Heart left ventricle (tissue), 16 donors: Measurements from ENCODE around the gene ZNF674. TPM values are rescaled to one million over a fixed set of nuclear protein-coding genes. Genes with fewer than 3 reads are reported as not detected.
"Not testable (repeated sequence)": the region's sequence is repeated elsewhere in the genome, so short reads cannot be mapped to it uniquely, and the experiment has no call there.

Source experiments
- ATAC-seq, 4 donors: fragments of 200-7000 bp; cut with Tn5 transposase; one replicate each; pipeline ENCODE4 v1.9.1; 2020 to 2022; ENCODE audit warnings: moderate library complexity in 4 of 4, mild to moderate bottlenecking in 3 of 4, moderate number of reproducible peaks in 1 of 4
- DNase-seq, 5 donors: peaks; one replicate each; pipeline ENCODE4 v3.0.0-alpha.2; 2020
- H3K27ac ChIP-seq, 12 donors: fragments of 200-600 bp; sonication (generic) in 4 of 12; one replicate each; pipeline versions ENCODE4 v1.5.0 to v1.8.0; 2016 to 2022; ENCODE audit warnings: mild to moderate bottlenecking in 2 of 12
- H3K27me3 ChIP-seq, 9 donors: fragments of 200-600 bp; sonication (generic) in 2 of 9; one replicate each; pipeline versions ENCODE4 v1.5.1 to v1.8.0; 2016 to 2022; ENCODE audit warnings: mild to moderate bottlenecking in 3 of 9
- H3K36me3 ChIP-seq, 9 donors: fragments of 200-600 bp; sonication (generic) in 2 of 9; one replicate each; pipeline versions ENCODE4 v1.5.0 to v1.8.0; 2018 to 2022; ENCODE audit warnings: mild to moderate bottlenecking in 2 of 9
- H3K4me1 ChIP-seq, 12 donors: fragments of 200-600 bp; sonication (generic) in 4 of 12; one replicate each; pipeline versions ENCODE4 v1.5.0 to v1.8.0; 2016 to 2022; ENCODE audit warnings: mild to moderate bottlenecking in 3 of 12
- H3K4me3 ChIP-seq, 12 donors: fragments of 200-600 bp; sonication (generic) in 4 of 12; one replicate each; pipeline versions ENCODE4 v1.5.0 to v1.8.0; 2017 to 2022; ENCODE audit warnings: mild to moderate bottlenecking in 9 of 12, moderate library complexity in 4 of 12
- H3K9me3 ChIP-seq, 12 donors: fragments of 200-600 bp; sonication (generic) in 4 of 12; one replicate each; pipeline versions ENCODE4 v1.5.0 to v1.8.0; 2016 to 2022; ENCODE audit warnings: mild to moderate bottlenecking in 1 of 12
- POLR2A ChIP-seq, 2 donors: fragments of 450-650 bp; IDR thresholded peaks; one replicate each; pipeline ENCODE4 v1.6.1; 2017; ENCODE audit warnings: antibody characterized with exemption in 2 of 2, mild to moderate bottlenecking in 2 of 2, moderate library complexity in 2 of 2
- WGBS, 4 donors: extraction: QIAGEN DNeasy Blood & Tissue Kit in 2 of 4; methylation state at CpG; one replicate each; pipeline versions ENCODE4 v1.1.5 to v1.1.7; 2013 to 2018; 5-methylcytosine and 5-hydroxymethylcytosine counted together
- intact Hi-C, 10 donors: fragments of 100-400 bp; cut with DNase I; formaldehyde crosslinking; loops; one replicate each; pipeline versions ENCODE4 v1.11.1 to v1.14.2; 2022
- polyA plus RNA-seq, 2 donors: library from polyadenylated mRNA; stranded (reverse); fragments of 200-250 nt; gene quantifications; one replicate each; pipeline ENCODE4 v1.2.3, GENCODE V29; 2013
- total RNA-seq, 9 donors: library from RNA; depleted of rRNA in 2 of 9; stranded (reverse); fragments of >200 nt in 2 of 9; fragmentation: NEBNext Ultra II Directional in 3 of 9; extraction: Animal tissue kit (Norgen Biotek cat#: 25700) in 3 of 9; gene quantifications; one replicate each; pipeline versions ENCODE4 v1.1.0 to v1.2.4, GENCODE V29; 2016 to 2023
- TF ChIP-seq, protein P1 (sequence below), 12 donors: fragments of 200-600 bp; sonication (generic) in 4 of 12; IDR thresholded peaks; one replicate each; pipeline versions ENCODE4 v1.5.0 to v1.8.0; 2018 to 2022; ENCODE audit warnings: antibody characterized with exemption in 12 of 12, mild to moderate bottlenecking in 5 of 12
- donor health status: ischemic (EF 13 %, LVEDD 7.1; RV severe dilation, severe dysfunction).
- donor health status: healthy with polysubstance abuse.
- donor health status: DM: no; HTN: yes; CAD: no.
- donor health status: DM: no; HTN: no; CAD: no.
- donor health status: ischemic (EF 25% LVEDD 6.9; RV normal size, moderate dysfunction).
- donor health status: ischemic (EF 25% LVEDD 5.7; RV mildly dilated, moderate dysfunction).
- donor health status: healthy.
- donor health status: DM: yes; HTN: yes; CAD: no.
- donor health status: ischemic (EF 35%, LVEDD 5.7; RV mildly dilated, moderate dysfunction).
- donor health status: nonischemic (EF 11% LVEDD 7.7; RV severe dilation, severe dysfunction).
- donor health status: DM: yes; HTN: yes; CAD: no.
- donor health status: PGD.
- donor health status: ischemic (EF 29% LVEDD 5.4; RV normal size, mild dysfunction).
- donor health status: nonischemic (EF 23%, LVEDD 6.1; RV moderate dilation, normal function).

The ZNF674 gene
- total and polyA plus RNA-seq, 11 donors = 0.81 to 5.6 (median 2.6) TPM

DNA sequence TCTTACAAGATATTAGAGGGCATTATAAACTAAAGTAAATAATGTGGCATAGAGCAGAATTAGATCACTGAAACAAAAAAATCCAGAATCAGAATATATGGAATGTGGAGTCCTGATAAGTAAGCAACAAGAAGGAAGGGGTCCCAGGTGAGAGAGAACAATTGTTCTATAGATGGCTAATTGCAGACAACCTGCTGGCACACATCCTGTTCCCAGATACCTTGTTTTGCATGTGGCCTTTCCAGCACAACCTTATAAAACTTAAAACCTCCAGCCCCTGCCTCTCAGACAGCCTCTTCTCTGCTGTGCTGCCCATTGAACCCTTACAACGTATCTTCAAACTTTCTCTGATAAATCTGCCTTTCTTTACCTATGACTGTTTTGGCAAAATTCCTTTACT lies 4.7 kb upstream of the ZNF674 start:
- TF ChIP-seq, protein P1, sequence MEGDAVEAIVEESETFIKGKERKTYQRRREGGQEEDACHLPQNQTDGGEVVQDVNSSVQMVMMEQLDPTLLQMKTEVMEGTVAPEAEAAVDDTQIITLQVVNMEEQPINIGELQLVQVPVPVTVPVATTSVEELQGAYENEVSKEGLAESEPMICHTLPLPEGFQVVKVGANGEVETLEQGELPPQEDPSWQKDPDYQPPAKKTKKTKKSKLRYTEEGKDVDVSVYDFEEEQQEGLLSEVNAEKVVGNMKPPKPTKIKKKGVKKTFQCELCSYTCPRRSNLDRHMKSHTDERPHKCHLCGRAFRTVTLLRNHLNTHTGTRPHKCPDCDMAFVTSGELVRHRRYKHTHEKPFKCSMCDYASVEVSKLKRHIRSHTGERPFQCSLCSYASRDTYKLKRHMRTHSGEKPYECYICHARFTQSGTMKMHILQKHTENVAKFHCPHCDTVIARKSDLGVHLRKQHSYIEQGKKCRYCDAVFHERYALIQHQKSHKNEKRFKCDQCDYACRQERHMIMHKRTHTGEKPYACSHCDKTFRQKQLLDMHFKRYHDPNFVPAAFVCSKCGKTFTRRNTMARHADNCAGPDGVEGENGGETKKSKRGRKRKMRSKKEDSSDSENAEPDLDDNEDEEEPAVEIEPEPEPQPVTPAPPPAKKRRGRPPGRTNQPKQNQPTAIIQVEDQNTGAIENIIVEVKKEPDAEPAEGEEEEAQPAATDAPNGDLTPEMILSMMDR (IDR thresholded peaks at IDR 0.05) = no peak
- no peak for TF ChIP-seq POLR2A (IDR thresholded peaks at IDR 0.05)
- H3K27ac ChIP-seq = no peak overlapping the region
- intact Hi-C loops = loop anchor here in 6 of 10 donors (5.0 to 10.0 kb wide), 4 partner anchors 103 to 245 kb away; no protein-coding TSS in a partner anchor
- H3K36me3 ChIP-seq = peaks cover 0 to 13% (median 0%) of the 10 kb centered on the region in 9 donors
- no peaks in the 10 kb centered on the region for H3K9me3 ChIP-seq
- WGBS, 4 donors = 66 to 91% (median 90%) methylated on average over 1 of the region's 1 CpG
- no peak for ATAC-seq
- no peak overlapping the region for H3K4me3 ChIP-seq
- DNase-seq = no peak
- H3K4me1 ChIP-seq = peaks cover 0 to 16% (median 7%) of the 10 kb centered on the region in 12 donors
- no peaks in the 10 kb centered on the region for H3K27me3 ChIP-seq

- H3K4me1 ChIP-seq = peaks cover 0 to 23% (median 8%) of the 10 kb centered on the region in 12 donors
- DNase-seq (no peak), ATAC-seq (no peak)
- peaks cover 0 to 13% (median 0%) of the 10 kb centered on the region in 9 donors for H3K36me3 ChIP-seq
- H3K27ac ChIP-seq = no peak overlapping the region
- H3K27me3 ChIP-seq = no peaks in the 10 kb centered on the region
- no peak for TF ChIP-seq POLR2A (IDR thresholded peaks at IDR 0.05)
- TF ChIP-seq, protein P1 (IDR thresholded peaks at IDR 0.05) = no peak
- WGBS, 4 donors = 77 to 82% (median 80%) methylated on average over 6 of the region's 6 CpGs
- H3K4me3 ChIP-seq = no peak overlapping the region
- intact Hi-C loops = loop anchor here in 2 of 10 donors (5.0 kb wide), 2 partner anchors 101 to 139 kb away; no protein-coding TSS in a partner anchor
- no peaks in the 10 kb centered on the region for H3K9me3 ChIP-seq
Observed at GRCh38 chrX:46547857-46548256, 2.6 kb upstream of the ZNF674 start.

GRCh38 chrX:46544527-46544926 lies 694 bp downstream of the ZNF674 start:
- peak overlapping the region in 8 of 12 donors; percentile 82 to 89 (median 84) for H3K27ac ChIP-seq
- DNase-seq, intact Hi-C loops, H3K9me3 ChIP-seq, ATAC-seq, H3K27me3 ChIP-seq: not testable (repeated sequence)
- H3K36me3 ChIP-seq = peaks cover 0 to 20% (median 0%) of the 10 kb centered on the region in 9 donors
- H3K4me1 ChIP-seq = peaks cover 0 to 23% (median 8%) of the 10 kb centered on the region in 12 donors
- 41 to 48% (median 44%) methylated on average over 5 to 7 of the region's 7 CpGs for WGBS, 4 donors
- H3K4me3 ChIP-seq = peak overlapping the region; percentile 37 to 92 (median 78)

GRCh38 chrX:46543441-46543840 lies 1.8 kb downstream of the ZNF674 start:
- 73 to 90% (median 82%) methylated on average over 2 of the region's 2 CpGs for WGBS, 4 donors
- Histone ChIP-seq H3K9me3 (no peaks in the 10 kb centered on the region), H3K4me3 (no peak overlapping the region), H3K36me3 (peaks cover 0 to 17% (median 0%) of the 10 kb centered on the region in 9 donors), H3K27me3 (peaks cover 0 to 5% (median 0%) of the 10 kb centered on the region in 9 donors), H3K27ac (no peak overlapping the region), H3K4me1 (peaks cover 0 to 23% (median 8%) of the 10 kb centered on the region in 12 donors)
- no peak for TF ChIP-seq POLR2A (IDR thresholded peaks at IDR 0.05)
- TF ChIP-seq, protein P1 (IDR thresholded peaks at IDR 0.05) = no peak
- ATAC-seq (no peak), DNase-seq (no peak)
- intact Hi-C loops = no loop called here

GRCh38 chrX:46531442-46531841 lies 13.8 kb downstream of the ZNF674 start:
- DNase-seq = no peak
- Histone ChIP-seq H3K9me3 (no peaks in the 10 kb centered on the region), H3K27me3 (no peaks in the 10 kb centered on the region), H3K27ac (no peak overlapping the region), H3K36me3 (peaks cover 0 to 4% (median 0%) of the 10 kb centered on the region in 9 donors), H3K4me1 (no peaks in the 10 kb centered on the region), H3K4me3 (no peak overlapping the region)
- WGBS, 4 donors = 61 to 78% (median 72%) methylated on average over 3 of the region's 3 CpGs
- no peak for TF ChIP-seq POLR2A (IDR thresholded peaks at IDR 0.05)
- TF ChIP-seq, protein P1 (IDR thresholded peaks at IDR 0.05) = no peak
- intact Hi-C loops = no loop called here
- no peak for ATAC-seq

GRCh38 chrX:46530404-46530908 lies 14.8 kb downstream of the ZNF674 start:
- H3K4me3 ChIP-seq, intact Hi-C loops, H3K4me1 ChIP-seq, H3K27me3 ChIP-seq, H3K36me3 ChIP-seq, ATAC-seq, H3K9me3 ChIP-seq, H3K27ac ChIP-seq, DNase-seq: not testable (repeated sequence)
- WGBS, 4 donors = 17 to 100% (median 82%) methylated on average over 1 of the region's 1 CpG

DNA sequence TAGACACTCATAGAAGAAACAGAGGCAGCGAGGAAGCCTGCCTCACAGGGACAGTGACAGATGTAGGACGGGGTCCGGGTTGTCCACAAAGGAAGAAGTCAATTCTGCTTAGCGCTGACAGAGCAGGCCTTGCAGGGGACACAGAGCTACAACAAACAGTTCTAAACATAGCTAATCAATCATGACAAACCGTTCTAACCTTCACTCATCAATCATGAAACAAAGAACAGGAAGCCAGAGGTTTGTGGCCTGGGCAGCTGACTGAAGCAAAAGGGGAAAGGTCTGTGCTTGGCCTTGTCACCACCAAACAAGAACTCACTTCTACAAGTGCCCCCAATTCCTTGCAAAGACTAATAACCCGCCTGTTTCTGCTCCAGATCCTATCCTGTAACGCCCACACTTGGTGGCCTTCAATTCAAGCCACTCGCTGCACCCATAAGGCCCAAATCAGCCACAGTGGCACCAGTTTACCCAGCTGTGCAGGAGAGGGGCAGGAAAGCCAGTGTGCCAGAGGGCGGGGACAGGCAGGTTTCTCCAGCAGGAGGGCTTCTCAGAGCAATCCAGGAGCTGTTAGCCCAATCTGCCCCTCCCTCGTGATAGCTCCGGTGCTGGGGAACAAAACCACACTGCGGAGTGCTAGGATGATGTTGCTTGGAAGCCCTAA lies 15.3 kb downstream of the ZNF674 start:
- H3K27ac ChIP-seq, H3K4me1 ChIP-seq, DNase-seq, H3K4me3 ChIP-seq, intact Hi-C loops, H3K36me3 ChIP-seq, H3K9me3 ChIP-seq, H3K27me3 ChIP-seq, ATAC-seq: not testable (repeated sequence)
- WGBS, 4 donors = 76 to 89% (median 84%) methylated on average over 9 to 12 of the region's 12 CpGs
